OCI-LY1 (cell line): ENCODE measurements around the gene ERRFI1.

Experiments
- CTCF ChIP-seq: fragments of 200-600 bp; sonication (generic), shearing (Covaris generic); IDR thresholded peaks from 2 replicates; pipeline ENCODE4 v1.5.1; 2017; ENCODE audit warnings: mild to moderate bottlenecking, antibody characterized with exemption, low read length, moderate library complexity, mixed read lengths
- EZH2 ChIP-seq: fragments of 200-600 bp; sonication (generic), shearing (Covaris generic); IDR thresholded peaks from 2 replicates; pipeline ENCODE4 v1.8.0; 2017; ENCODE audit warnings: borderline replicate concordance, mixed run types, mild to moderate bottlenecking, antibody characterized with exemption, low read length, moderate library complexity, mixed read lengths

GRCh38 chr1:8046391-8046790 lies 20.3 kb upstream of the ERRFI1 start:
- no peak for TF ChIP-seq CTCF
- TF ChIP-seq EZH2, result no peak
